Naive thymus-derived CD4-positive, alpha-beta T cell (primary cell): Measurements from ENCODE around the gene CCDC88B. TPM values are rescaled to one million over a fixed set of nuclear protein-coding genes. Genes with fewer than 3 reads are reported as not detected.

Experiments
- ATAC-seq: fragments of 150-1000 bp; cut with Tn5 transposase; 2 replicates; pipeline ENCODE4 v1.10.0; 2021; ENCODE audit warnings: mild to moderate bottlenecking, moderate library complexity
- CTCF ChIA-PET: fragments of 350-600 bp; sonication (Branson Sonifier 250); formaldehyde crosslinking; loops from one replicate; lab custom pipeline; 2021; ENCODE audit warnings: antibody characterized with exemption; lab: Charles Lee
- POLR2A ChIA-PET: fragments of 350-600 bp; sonication (Branson Sonifier 250); formaldehyde crosslinking; loops from one replicate; lab custom pipeline; 2021; ENCODE audit warnings: antibody characterized with exemption, inconsistent platforms; lab: Charles Lee
- DNase-seq, 9 donors: peaks; one replicate each; pipeline versions ENCODE4 v3.0.0 to v3.0.0-alpha.2; 2020 to 2022; ENCODE audit warnings: mixed read lengths in 1 of 9
- H3K27ac ChIP-seq: one replicate; pipeline ENCODE4 v1.7.0; 2013; ENCODE audit warnings: mild to moderate bottlenecking, low read depth, low read length, moderate library complexity
- H3K27me3 ChIP-seq, 2 donors: one replicate each; pipeline ENCODE4 v1.7.0; 2013; ENCODE audit warnings: low read length in 2 of 2, mild to moderate bottlenecking in 2 of 2, moderate library complexity in 2 of 2; ENCODE audit not compliant: control insufficient read depth in 2 of 2, insufficient read depth in 2 of 2
- H3K36me3 ChIP-seq, 3 experiments: 1 replicate in 2 of 3; 2 replicates in 1 of 3; pipeline ENCODE4 v1.7.0; 2013; ENCODE audit warnings: low read length in 3 of 3, mild to moderate bottlenecking in 3 of 3, moderate library complexity in 1 of 3; ENCODE audit not compliant: insufficient read depth in 3 of 3, control insufficient read depth in 2 of 3
- H3K4me1 ChIP-seq, 2 donors: one replicate each; pipeline ENCODE4 v1.7.0; 2013; ENCODE audit warnings: low read length in 2 of 2, mild to moderate bottlenecking in 2 of 2, moderate library complexity in 1 of 2; ENCODE audit not compliant: control insufficient read depth in 2 of 2, insufficient read depth in 2 of 2
- H3K4me3 ChIP-seq: 2 replicates; pipeline ENCODE4 v1.7.0; 2013; ENCODE audit warnings: mild to moderate bottlenecking, low read length
- H3K9me3 ChIP-seq, 3 experiments: 1 replicate in 2 of 3; 2 replicates in 1 of 3; pipeline ENCODE4 v1.7.0; 2013; ENCODE audit warnings: low read length in 3 of 3; ENCODE audit not compliant: control insufficient read depth in 2 of 3
- H3K27ac Mint-ChIP-seq, 9 donors: one replicate each; pipeline ENCODE4 v1.8.0; 2020 to 2022; ENCODE audit warnings: mixed read lengths in 9 of 9, mild to moderate bottlenecking in 8 of 9, moderate library complexity in 5 of 9, inconsistent platforms in 2 of 9
- H3K27me3 Mint-ChIP-seq, 5 donors: one replicate each; pipeline ENCODE4 v1.8.0; 2021 to 2022; ENCODE audit warnings: mixed read lengths in 5 of 5, mild to moderate bottlenecking in 1 of 5
- H3K36me3 Mint-ChIP-seq, 5 donors: one replicate each; pipeline ENCODE4 v1.8.0; 2020 to 2022; ENCODE audit warnings: mixed read lengths in 5 of 5, mild to moderate bottlenecking in 3 of 5, inconsistent platforms in 1 of 5
- H3K4me1 Mint-ChIP-seq, 7 donors: one replicate each; pipeline ENCODE4 v1.8.0; 2020 to 2022; ENCODE audit warnings: mixed read lengths in 7 of 7, mild to moderate bottlenecking in 3 of 7, inconsistent platforms in 1 of 7
- H3K4me3 Mint-ChIP-seq, 10 donors: one replicate each; pipeline ENCODE4 v1.8.0; 2020 to 2022; ENCODE audit warnings: mild to moderate bottlenecking in 10 of 10, mixed read lengths in 10 of 10, moderate library complexity in 6 of 10, inconsistent platforms in 2 of 10
- H3K9me3 Mint-ChIP-seq, 11 donors: one replicate each; pipeline ENCODE4 v1.8.0; 2020 to 2022; ENCODE audit warnings: mixed read lengths in 11 of 11, mild to moderate bottlenecking in 4 of 11, inconsistent platforms in 1 of 11, moderate library complexity in 1 of 11
- intact Hi-C, 2 donors: fragments of 100-400 bp; cut with micrococcal nuclease; formaldehyde crosslinking; loops; one replicate each; pipeline ENCODE4 v1.15.1; 2023
- polyA plus RNA-seq, 2 donors: library from polyadenylated mRNA; unstranded; fragments of 300-500 nt; fragmentation: Illumina TruSeq; gene quantifications; one replicate each; pipeline ENCODE4 v1.2.3, GENCODE V29; 2021
- total RNA-seq, 6 experiments: library from RNA in 5 of 6; stranded (reverse) in 5 of 6; gene quantifications; 1 replicate in 5 of 6; 2 replicates in 1 of 6; pipeline ENCODE4 v1.2.3 and lab custom pipeline; 2021 to 2026

Gene CCDC88B
- total and polyA plus RNA-seq, 7 experiments from 2014 or later: 12.8 to 182 (median 74.3) TPM

- Mint-ChIP-seq H3K4me3 (peak overlapping the region; percentile 89 to 98 (median 94)), H3K27me3 (peaks cover 13 to 29% (median 16%) of the 10 kb centered on the region in 5 donors), H3K4me1 (peaks cover 25 to 43% (median 34%) of the 10 kb centered on the region in 7 donors), H3K36me3 (peaks cover 0 to 8% (median 0%) of the 10 kb centered on the region in 5 donors), H3K9me3 (peaks cover 0 to 2% (median 0%) of the 10 kb centered on the region in 11 donors), H3K27ac (peak overlapping the region; percentile 81 to 98 (median 95))
- POLR2A ChIA-PET: interaction anchor here (0.5 to 6.3 kb wide), 22 partner anchors 13 to 466 kb away, joined by 3 to 102 read pairs (median 4); partner anchors contain the start of genes BAD, FERMT3, FKBP2 and GPR137
- Histone ChIP-seq H3K4me3 (peak overlapping the region; percentile 97), H3K9me3 (no peaks in the 10 kb centered on the region), H3K36me3 (no peaks in the 10 kb centered on the region), H3K27ac (peak overlapping the region; percentile 91), H3K27me3 (peaks cover 0 to 13% of the 10 kb centered on the region in 2 donors), H3K4me1 (peaks cover 28 to 32% of the 10 kb centered on the region in 2 donors)
- CTCF ChIA-PET: interaction anchor here (0.6 to 5.8 kb wide), 18 partner anchors 13 to 303 kb away, joined by 3 to 165 read pairs (median 5); partner anchors contain the start of genes BAD, DNAJC4, FERMT3 and FKBP2
- peak; percentile 79 to 95 (median 90) for DNase-seq
- peak; percentile 40 for ATAC-seq
- intact Hi-C loops: loop anchor here (1.0 to 5.0 kb wide), 16 partner anchors 13 to 958 kb away; partner anchors contain the start of genes CCDC88B (in 2 of the 2), DNAJC4 (in 2 of the 2), FKBP2 (in 2 of the 2) and GPR137 (in 2 of the 2)
Measured at GRCh38 chr11:64304316-64305072, 35.5 kb upstream of the CCDC88B start.

GRCh38 chr11:64305075-64305690 lies 34.8 kb upstream of the CCDC88B start, which contains the start of gene ESRRA:
Gene ESRRA (plus strand): TSS chr11:64305524. CDS start chr11:64307180, 1,656 bp downstream.
- CTCF ChIA-PET: interaction anchor here (0.8 to 5.8 kb wide), 11 partner anchors 13 to 121 kb away, joined by 3 to 165 read pairs (median 6); partner anchors contain the start of genes DNAJC4, FERMT3, FKBP2 and PRDX5
- H3K27me3 Mint-ChIP-seq: peaks cover 10 to 23% (median 13%) of the 10 kb centered on the region in 5 donors
- peak within 1 kb of the TSS; percentile 97 for H3K4me3 ChIP-seq
- peak within 1 kb of the TSS; percentile 81 to 98 (median 95) for H3K27ac Mint-ChIP-seq
- no peaks in the 10 kb centered on the region for H3K9me3 ChIP-seq
- intact Hi-C loops: loop anchor here (1.0 to 5.0 kb wide), 13 partner anchors 12 to 957 kb away; partner anchors contain the start of genes CCDC88B (in 2 of the 2), FKBP2 (in 2 of the 2), GPR137 (in 2 of the 2) and TRMT112 (in 2 of the 2)
- H3K27ac ChIP-seq: peak within 1 kb of the TSS; percentile 91
- H3K36me3 ChIP-seq: no peaks in the 10 kb centered on the region
- H3K4me3 Mint-ChIP-seq: peak within 1 kb of the TSS; percentile 94 to 98 (median 96)
- peaks cover 0 to 8% (median 0%) of the 10 kb centered on the region in 5 donors for H3K36me3 Mint-ChIP-seq
- peaks cover 21 to 26% of the 10 kb centered on the region in 2 donors for H3K4me1 ChIP-seq
- POLR2A ChIA-PET: interaction anchor here (0.7 to 6.3 kb wide), 12 partner anchors 12 to 119 kb away, joined by 3 to 102 read pairs (median 8); partner anchors contain the start of genes BAD, FERMT3, FKBP2 and NUDT22
- ATAC-seq (peak; percentile 86), DNase-seq (peak; percentile 99 to 100 (median 99))
- H3K4me1 Mint-ChIP-seq: peaks cover 21 to 36% (median 30%) of the 10 kb centered on the region in 7 donors
- H3K27me3 ChIP-seq: peaks cover 0 to 8% of the 10 kb centered on the region in 2 donors
- H3K9me3 Mint-ChIP-seq: no peaks in the 10 kb centered on the region

GRCh38 chr11:64305691-64306562 lies 34.1 kb upstream of the CCDC88B start:
- Histone ChIP-seq H3K4me1 (peaks cover 14 to 19% of the 10 kb centered on the region in 2 donors), H3K27ac (peak overlapping the region; percentile 69), H3K27me3 (peaks cover 0 to 1% of the 10 kb centered on the region in 2 donors), H3K4me3 (peak overlapping the region; percentile 81), H3K36me3 (no peaks in the 10 kb centered on the region), H3K9me3 (no peaks in the 10 kb centered on the region)
- Mint-ChIP-seq H3K4me1 (peaks cover 15 to 32% (median 26%) of the 10 kb centered on the region in 7 donors), H3K36me3 (peaks cover 0 to 8% (median 0%) of the 10 kb centered on the region in 5 donors), H3K27ac (peak overlapping the region; percentile 76 to 96 (median 90)), H3K27me3 (peaks cover 3 to 15% (median 5%) of the 10 kb centered on the region in 5 donors), H3K4me3 (peak overlapping the region; percentile 92 to 98 (median 96)), H3K9me3 (no peaks in the 10 kb centered on the region)
- peak; percentile 9 for ATAC-seq
- ChIA-PET CTCF (interaction anchor here (1.1 to 5.8 kb wide), 5 partner anchors 11 to 101 kb away, joined by 4 to 165 read pairs (median 8); partner anchors contain the start of genes FERMT3, PRDX5 and TRMT112), POLR2A (interaction anchor here (1.0 to 6.3 kb wide), 9 partner anchors 11 to 100 kb away, joined by 3 to 102 read pairs (median 9); partner anchors contain the start of genes FERMT3, FKBP2, PRDX5 and TRMT112)
- intact Hi-C loops: loop anchor here (1.0 to 5.0 kb wide), 14 partner anchors 11 to 956 kb away; partner anchors contain the start of genes CCDC88B (in 2 of the 2), FKBP2 (in 2 of the 2), GPR137 (in 2 of the 2) and TRMT112 (in 2 of the 2)
- peak; percentile 51 to 74 (median 63) for DNase-seq

GRCh38 chr11:64306563-64306875 lies 33.5 kb upstream of the CCDC88B start:
- POLR2A ChIA-PET: interaction anchor here (1.8 kb wide), 2 partner anchors 10 to 101 kb away, joined by 5 to 13 read pairs; partner anchors contain the start of genes PRDX5 and TRMT112
- H3K9me3 ChIP-seq: no peaks in the 10 kb centered on the region
- peaks cover 0 to 13% (median 5%) of the 10 kb centered on the region in 5 donors for H3K27me3 Mint-ChIP-seq
- intact Hi-C loops: loop anchor here in 1 of 2 donors (1.0 to 5.0 kb wide), 2 partner anchors 332 to 956 kb away; partner anchors contain the start of genes COX8A and POLA2
- H3K4me3 Mint-ChIP-seq: peak overlapping the region; percentile 92 to 98 (median 96)
- H3K36me3 Mint-ChIP-seq: peaks cover 0 to 8% (median 0%) of the 10 kb centered on the region in 5 donors
- H3K4me1 Mint-ChIP-seq: peaks cover 14 to 33% (median 26%) of the 10 kb centered on the region in 7 donors
- peaks cover 14 to 17% of the 10 kb centered on the region in 2 donors for H3K4me1 ChIP-seq
- no peak for DNase-seq
- H3K4me3 ChIP-seq: peak overlapping the region; percentile 81
- CTCF ChIA-PET: interaction anchor here (1.1 kb wide), 1 partner anchor 11 kb away, joined by 4 read pairs; the partner anchor contains the start of genes PRDX5 and TRMT112
- H3K27ac Mint-ChIP-seq: peak overlapping the region; percentile 76 to 96 (median 90)
- H3K27me3 ChIP-seq: no peaks in the 10 kb centered on the region
- ATAC-seq: no peak
- H3K36me3 ChIP-seq: no peaks in the 10 kb centered on the region
- no peaks in the 10 kb centered on the region for H3K9me3 Mint-ChIP-seq
- H3K27ac ChIP-seq: peak overlapping the region; percentile 69
